NCI-H82 (cell line): ENCODE data around the gene CREB3L4.
"Not testable (repeated sequence)": the region's sequence is repeated elsewhere in the genome, so short reads cannot be mapped to it uniquely, and the experiment has no call there.

ENCODE experiments used
- DNase-seq: peaks from one replicate; lab custom pipeline; 2025; lab: John Stamatoyannopoulos, UW

CREB3L4 gene

DNA sequence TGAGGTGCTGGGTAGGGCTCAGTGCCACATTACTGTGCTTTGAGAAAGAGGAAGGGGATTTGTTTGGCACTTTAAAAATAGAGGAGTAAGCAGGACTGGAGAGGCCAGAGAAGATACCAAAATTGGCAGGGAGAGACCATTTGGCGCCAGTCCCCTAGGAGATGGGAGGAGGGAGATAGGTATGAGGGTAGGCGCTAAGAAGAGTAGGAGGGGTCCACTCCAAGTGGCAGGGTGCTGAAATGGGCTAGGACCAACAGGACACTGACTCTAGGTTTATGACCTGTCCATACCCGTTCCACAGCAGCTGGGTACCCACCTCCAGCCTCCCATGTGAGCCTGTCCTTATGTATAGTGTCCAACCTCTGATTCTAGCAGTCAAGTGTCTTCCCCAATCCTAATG lies 8.2 kb upstream of the CREB3L4 start:
- DNase-seq = no peak

DNA sequence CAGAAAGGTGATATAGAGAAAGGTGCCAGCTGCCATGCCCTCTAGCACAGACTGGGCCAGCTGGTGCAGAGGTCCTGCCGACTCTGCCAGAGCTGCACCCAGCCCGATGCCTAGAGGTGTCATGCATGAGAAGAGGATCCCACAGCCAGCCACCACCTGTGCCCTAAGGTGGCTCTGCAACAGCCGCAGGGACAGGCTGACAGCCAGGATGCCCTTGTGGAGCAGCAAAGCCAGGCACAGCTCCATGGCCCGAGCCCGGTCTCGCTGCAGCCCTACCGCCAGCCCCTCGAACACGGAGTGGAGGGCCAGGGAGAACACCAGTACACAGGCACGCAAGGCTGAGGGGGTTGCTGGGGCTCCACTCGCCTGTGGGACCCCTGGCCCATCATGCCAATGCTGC lies 7.5 kb upstream of the CREB3L4 start:
- no peak for DNase-seq

DNA sequence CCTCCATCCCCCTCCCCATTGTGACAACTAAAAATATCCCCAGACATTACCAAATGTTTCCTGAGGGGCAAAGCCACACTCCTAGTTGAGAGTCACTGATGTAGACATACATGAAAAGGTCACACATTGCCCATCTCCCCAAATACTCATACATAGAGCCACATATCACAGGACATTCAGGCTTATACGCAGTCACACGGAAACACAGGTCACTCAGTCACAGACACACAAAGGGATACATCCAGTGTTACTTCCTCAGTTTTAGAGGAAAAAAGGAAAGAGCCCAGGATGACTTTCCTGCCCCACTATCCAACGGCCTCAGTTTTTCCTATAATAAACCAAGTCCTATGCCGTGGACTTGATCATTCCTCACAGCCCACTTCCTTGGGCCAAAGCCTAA lies 6.3 kb upstream of the CREB3L4 start:
- DNase-seq = no peak

DNA sequence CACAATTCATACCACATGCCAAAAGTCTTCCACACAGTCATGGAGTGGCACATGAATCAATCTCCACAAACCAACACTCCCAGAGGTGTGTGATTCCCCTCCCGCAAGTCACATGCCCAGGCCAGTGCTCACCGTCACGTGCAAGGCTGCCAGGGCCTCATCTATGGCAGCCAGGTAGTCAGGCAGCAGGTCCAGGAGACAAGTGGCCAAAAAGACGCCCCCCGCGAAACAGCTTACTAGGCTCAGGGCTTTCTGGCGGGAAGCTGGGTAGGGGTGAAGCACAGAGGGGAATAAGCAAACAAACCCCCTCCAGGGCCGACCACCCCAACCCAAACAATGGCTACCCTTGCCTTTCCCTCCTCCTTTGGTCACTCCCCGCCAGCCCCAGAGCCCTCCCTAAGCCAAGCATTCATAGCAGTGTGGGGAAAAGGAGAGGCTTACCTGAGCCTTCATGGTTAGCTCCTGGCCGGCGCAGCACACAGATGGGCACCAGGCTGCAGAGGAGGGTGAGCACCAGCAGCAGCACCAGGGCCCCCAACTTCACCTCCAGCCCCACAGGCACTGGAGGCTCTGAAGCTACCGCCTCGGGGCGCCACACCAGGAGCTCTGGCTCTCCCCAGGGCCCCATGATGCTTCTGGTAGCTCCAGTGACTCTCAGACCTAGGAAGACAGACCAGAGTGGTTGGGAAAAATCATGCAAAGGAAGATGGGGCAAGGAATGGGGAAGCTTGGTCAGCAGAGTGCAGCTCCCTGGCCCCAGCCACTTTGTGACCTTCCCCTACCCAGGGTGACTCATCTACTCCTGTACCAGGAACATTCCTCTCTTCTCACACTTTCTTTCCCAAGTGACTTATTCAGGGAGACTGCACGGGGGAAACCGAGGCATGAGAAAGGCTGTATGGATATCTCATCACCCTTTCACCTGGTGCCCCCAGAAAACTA lies 5.3 kb upstream of the CREB3L4 start:
- no peak for DNase-seq

DNA sequence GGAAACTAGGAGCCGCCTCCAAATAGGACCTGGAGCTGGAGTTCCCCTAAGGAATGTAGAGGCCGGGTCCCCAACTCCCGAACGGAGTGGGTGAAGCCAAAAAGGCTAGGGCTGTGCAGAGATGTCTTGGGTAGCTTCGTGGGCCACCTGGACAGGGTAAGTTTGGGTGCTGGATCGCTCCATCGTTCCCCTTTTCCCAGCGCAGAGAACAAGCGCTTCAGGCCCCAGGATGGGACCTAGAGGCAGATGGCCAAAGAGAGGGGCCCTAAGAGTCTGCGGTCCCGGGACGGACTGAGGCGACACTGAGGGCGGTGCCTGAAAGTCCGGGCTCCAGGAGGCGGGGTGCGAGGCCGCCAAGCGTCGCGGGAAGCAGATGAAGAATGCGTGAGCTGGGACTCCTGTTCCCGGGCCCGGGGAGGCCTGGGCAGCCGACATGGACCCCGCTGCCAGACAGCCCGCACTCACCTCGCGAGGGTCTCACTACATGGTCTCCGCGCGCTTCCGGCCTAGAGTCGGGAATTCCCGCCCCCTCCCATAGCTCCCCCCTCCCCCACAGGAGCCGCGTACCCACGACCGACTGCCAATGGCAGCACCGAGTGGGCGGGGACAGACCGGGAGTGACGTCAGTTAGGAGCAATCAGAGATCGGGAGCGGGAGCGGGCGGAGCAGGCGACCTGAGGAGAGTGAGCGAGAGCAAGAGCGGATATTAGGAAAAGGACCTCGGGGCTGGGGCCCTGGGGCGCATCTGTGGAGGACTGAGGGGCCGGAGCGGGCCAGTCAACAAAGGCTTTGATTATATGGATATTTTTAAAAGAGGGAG lies 4.5 kb upstream of the CREB3L4 start, which contains the start of gene SLC39A1:
SLC39A1 (minus strand) TSS at position 508 of the 820 bp plus-strand sequence. CDS start 822 bp downstream, outside the sequence.
- peak; percentile 100 for DNase-seq

DNA sequence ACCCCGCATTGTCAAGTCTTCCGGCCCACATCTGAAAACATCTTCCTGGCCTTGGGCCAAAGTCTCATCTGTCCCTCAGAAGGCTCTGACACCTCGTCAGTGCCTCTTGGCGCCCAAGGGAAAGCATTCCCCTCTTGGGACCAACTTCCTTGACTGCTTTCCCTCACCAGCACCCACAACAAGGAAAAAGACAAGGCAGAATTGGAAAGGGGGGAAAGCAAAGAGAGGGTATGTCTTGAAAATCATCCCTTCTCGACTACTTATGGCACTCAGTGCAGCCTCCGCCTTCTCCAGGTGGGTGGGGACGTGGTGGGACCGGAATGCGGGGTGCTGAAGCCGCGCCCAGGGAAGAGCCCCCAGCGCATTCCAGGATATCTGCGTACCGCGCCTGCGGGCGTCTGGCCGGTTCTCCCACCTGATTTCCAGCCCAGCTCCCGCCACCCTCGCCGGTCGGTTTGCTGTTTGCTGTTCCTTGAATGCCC lies 3.8 kb upstream of the CREB3L4 start:
- DNase-seq = peak; percentile 94

DNA sequence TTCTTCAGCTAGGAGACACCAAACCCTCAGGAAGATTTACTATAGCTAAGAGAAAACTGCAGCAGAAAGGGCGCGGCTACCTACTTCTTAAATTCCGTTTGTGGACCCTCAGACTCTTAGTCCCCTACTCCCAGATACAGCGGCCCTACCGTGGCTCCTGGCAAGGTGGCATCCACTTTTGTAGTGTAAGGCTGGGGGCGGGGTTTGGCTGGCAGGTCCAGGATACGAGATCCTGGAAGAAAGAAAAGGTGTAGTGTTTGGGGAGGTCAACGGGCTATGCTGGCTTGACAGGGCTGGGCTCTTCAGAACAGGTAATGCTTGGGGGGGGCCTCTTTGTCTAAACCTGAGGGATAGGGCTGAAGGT lies 280 bp downstream of the CREB3L4 start:
- no peak for DNase-seq

DNA sequence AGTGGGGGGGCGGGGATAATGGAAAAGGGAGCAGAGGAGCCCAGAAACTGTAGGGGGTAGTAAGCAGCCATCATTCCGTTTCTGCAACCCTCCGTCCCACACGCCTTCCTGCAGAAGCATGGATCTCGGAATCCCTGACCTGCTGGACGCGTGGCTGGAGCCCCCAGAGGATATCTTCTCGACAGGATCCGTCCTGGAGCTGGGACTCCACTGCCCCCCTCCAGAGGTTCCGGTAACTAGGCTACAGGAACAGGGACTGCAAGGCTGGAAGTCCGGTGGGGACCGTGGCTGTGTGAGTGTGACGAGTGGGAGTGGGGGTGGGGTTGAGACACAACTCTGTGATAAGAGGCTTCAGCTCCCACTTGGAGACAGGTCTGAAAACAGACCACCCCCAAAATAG lies 706 bp downstream of the CREB3L4 start:
- peak; percentile 59 for DNase-seq

DNA sequence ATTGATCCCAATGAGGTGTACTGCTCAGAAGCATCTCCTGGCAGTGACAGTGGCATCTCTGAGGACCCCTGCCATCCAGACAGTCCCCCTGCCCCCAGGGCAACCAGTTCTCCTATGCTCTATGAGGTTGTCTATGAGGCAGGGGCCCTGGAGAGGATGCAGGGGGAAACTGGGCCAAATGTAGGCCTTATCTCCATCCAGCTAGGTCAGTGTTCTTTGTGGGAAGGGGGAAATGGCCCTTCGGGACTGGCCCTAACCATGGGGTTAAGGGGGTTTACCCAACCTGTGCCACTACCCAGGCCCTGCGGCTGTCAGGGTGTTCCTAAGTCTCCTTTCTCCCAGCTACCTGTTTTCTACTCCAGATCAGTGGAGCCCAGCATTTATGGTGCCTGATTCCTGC lies 1.3 kb downstream of the CREB3L4 start:
- DNase-seq = no peak

DNA sequence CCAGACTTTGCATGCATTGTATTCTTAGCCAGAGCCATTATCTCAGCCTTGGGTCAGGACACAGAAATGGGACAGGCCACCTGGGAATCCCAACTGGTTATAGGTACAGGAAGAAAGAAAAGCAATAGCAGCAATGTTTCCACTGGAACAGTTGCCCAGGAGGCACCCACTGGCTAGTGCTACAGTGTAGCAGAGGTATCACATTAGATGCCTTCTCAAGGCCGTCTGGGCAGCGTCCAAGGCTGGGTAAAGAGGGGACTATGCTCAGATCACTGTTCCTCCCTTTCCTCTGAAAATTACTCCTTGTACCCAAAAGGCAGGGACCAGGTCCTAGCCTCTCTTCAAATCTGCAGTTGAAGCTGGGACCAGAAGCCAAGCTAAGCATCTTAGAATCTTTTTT lies 2.6 kb downstream of the CREB3L4 start:
- DNase-seq = no peak

DNA sequence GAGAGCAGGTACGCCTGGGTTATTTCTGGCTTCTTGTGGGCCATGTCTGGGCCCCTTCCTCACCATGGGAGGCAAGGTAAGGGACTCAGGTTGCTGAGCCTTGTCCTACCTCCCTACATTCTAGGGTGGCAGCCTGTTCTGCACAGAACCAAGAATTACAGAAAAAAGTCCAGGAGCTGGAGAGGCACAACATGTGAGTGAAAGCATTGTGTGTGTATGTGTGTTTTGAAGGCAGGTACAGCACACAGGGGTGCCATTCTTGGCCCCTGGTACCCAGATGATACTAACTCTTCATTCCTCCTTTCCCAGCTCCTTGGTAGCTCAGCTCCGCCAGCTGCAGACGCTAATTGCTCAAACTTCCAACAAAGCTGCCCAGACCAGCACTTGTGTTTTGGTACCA lies 5.4 kb downstream of the CREB3L4 start:
- no peak for DNase-seq

DNA sequence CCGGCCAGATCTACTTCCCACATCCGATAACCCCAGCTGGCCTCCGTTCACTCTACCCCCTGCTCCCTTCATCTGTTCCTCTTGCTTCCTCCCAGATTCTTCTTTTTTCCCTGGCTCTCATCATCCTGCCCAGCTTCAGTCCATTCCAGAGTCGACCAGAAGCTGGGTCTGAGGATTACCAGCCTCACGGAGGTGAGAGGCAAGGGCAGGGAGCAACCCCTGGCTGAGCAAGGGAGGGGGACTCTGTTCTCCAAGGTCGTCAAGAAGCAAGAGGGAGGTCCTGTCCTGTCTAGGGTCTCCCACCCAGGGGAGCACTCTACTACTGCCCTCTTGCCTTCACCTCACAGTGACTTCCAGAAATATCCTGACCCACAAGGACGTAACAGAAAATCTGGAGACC lies 5.8 kb downstream of the CREB3L4 start:
- DNase-seq = no peak

DNA sequence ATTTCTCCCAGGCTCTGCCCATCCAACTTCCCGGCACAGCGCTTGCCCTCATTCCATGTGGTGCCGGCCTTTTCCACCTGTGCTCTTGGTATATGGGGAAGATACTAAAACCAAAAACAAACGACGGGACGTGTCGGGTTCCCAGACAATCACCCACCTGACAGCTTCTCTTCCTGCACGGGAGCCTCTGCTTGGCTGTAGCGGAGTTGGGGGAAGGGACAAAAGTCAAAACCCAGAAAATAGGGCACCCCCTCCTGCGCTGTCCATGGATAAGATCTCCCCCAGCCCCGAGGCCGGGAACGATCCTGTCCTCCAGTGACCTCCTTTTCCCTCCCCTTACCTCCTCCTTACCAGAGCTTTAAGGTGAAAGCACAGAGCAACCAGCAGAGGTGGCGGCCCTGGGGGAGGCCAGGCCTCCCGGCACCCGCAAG lies 9.1 kb downstream of the CREB3L4 start:
- DNase-seq = peak; percentile 63

DNA sequence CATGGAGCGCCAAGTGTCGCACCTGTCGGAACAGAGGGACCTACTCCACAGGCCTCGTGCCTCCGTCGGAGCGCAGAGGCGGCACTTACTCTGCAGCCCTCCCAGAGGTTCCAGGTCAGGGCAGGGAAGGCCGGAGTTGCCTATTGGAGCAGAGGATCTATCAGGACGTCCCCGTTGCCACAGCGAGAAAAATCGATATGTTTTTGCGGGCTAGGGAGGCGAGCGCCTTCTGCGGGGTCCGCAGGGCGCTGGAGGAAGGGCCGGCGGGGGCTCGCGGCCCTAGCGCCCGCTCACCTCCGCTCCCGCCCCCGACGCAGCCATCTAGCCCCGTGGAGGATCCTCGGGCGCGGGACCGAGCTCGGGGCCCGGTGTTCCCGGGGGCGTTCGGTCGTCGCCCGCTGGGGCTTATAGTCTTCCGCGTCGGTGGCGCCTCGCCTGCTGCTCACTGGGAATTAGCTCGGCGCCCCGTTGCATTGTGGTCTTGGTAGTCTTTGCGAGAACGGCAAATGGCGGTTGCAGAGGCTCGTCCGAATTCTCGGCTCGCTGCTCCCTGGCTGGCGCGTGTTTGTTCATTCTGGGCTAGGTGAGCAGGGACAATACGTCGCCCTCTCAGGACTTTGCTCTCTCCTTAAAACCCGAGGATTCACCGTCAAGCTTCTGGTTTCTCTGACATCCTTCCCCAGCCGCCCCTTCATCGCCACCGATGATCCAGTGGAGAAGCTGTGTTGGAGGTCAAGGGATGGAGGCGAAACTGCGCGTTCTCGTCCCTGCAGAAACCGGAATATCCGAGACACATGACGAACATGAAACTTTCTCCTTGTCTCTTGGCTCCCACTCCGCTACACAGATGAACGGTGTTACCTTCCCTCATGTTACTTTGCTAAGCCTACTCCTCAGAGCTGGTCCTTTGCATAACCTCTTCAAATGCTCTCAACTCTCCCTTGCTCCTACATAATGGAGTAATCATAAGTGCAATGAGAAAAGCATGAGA lies 9.8 kb downstream of the CREB3L4 start, which contains the start of gene JTB:
JTB (minus strand) TSS at position 425 of the 991 bp plus-strand sequence; CDS start at position 3, 422 bp downstream.
- peak; percentile 97 for DNase-seq

DNA sequence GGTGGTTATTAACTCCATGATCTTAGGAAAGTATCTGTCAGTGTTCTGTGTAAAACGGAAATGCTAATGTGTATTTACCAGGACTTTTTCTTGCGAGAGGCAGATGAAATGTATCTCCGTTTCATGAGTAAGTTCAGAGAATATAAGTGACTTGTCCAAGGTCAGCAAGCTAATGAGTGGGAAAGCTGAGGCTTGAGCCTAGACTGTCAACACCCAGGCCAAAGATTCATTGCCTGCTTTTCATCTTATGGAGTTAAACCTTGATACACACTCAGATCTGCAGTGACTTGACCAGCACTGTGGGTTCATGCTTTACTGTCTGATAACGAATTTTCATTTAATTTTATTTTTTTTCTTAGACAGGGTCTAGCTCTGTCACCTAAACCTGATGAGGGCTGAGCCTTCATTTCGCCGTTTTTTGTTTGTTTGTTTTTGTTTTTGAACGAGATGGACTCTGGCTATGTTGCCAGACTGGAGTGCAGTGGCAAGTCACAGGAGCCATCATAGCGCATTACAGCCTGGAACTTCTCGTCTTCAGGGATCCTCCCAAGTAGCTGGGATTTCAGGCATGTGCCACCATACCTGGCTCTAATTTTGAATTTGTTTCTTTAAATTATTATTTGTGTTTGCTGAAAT lies 10.7 kb downstream of the CREB3L4 start:
- DNase-seq = peak; percentile 48

DNA sequence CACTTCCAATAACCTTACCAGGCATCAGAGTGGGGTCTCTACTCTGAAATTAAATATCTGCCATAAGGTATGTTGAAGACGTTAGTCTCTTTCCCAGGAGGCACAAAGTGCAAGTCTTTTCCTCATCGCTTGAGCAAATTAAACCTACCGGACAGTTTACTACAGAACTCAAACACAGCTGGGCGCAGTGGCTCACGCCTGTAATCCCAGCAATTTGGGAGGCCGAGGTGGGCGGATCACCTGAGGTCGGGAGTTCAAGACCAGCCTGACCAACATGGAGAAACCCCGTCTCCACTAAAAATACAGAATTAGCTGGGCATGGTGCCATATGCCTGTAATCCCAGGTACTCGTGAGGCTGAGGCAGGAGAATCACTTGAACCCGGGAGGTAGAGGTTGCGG lies 11.4 kb downstream of the CREB3L4 start:
- DNase-seq = not testable (repeated sequence)

DNA sequence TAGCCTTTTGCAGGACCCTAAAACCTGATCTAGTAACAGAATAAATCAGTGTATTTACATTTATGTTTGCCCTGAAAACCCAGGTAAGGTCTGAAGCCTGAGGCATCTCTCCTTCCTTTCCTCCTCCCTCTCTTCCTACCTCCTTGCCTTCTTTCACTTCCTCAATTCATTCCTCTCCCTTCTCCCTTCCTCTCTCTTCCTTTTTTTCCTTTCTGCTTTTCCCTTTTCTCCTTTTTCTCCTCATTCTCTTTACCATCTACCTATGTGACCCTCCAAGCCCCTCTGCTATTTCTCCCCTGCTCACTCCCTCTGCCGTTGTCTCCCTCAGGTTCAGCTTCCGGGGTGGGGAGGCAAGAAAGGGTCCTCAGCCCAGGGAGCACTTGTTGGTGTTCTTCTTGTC lies 14.0 kb downstream of the CREB3L4 start:
- not testable (repeated sequence) for DNase-seq

DNA sequence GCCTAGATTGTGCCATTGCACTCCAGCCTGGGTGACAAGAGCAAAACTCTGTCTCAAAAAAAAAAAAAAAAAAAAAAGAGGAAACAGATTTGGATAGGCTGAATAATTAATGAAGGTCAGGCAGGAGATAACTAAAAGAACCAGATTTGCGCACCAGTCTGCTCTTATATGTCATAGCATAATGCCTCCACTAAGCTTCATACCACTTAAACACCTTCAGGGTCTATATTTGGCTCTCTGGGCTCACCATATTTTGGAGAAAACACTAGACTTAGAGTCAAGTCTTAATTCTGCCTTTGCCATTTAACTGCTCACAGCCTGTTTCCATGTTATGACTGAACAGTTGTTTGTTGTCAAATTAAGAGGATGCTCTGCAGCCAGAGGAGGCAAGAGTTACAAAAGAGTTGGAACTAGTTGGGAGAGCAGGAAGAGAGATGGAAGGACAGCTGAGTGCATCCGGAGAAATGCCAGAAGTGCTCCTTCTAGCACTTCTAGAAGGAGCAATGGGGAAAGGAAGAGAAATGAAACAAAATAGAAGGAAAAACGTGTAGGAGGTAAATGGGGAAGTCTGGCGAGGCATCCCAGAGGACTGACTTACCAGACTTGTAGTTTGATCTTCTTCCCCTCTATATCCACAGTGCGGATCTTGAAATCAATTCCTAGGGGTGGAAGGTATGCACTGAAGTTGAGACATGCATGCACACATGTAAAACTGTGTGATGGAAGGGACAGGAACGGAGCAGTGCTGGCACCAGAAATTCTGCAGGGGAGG lies 16.6 kb downstream of the CREB3L4 start:
- no peak for DNase-seq

DNA sequence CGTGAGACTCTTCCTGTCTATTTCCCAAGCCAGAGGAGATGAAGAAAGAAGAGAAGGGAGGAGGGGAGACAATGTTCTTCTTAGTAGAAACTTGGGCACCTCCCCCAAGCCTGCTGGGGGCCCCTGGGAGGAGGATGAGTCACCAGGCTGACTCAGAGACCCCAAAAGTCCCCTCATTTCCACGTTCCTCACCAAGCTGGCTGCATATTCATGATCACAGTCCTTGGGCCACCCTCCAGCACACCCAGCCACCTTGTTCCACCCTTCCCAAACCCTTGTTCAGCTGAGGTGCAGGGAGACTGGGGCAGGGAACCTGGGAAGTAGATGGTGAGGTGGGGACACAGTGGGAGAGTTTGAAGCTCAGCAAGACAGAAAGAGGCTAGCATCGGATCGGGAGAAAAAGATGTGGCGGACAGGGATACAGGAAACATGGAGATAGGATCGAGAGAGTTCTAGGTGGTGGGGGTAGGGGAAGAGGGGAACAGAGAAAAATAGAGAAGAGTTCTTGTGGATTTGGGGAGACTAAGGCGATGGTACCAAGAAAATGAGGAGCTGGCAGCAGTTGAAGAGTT lies 17.7 kb downstream of the CREB3L4 start:
- DNase-seq = no peak
